Measurements from ENCODE around the gene GBP4.

- TF ChIP-seq POLR2A (IDR thresholded peaks at IDR 0.05): no peak
- TF ChIP-seq POLR2AphosphoS5 (IDR thresholded peaks at IDR 0.05): no peak
Measured at GRCh38 chr1:89211035-89211634, 12.4 kb upstream of the GBP4 start.
